Measurements from ENCODE around the gene MMEL1.
A peak's percentile ranks its signal among the peaks of the same experiment; 100 is the strongest.

Gene MMEL1

GRCh38 chr1:2587860-2588571 lies 44.8 kb downstream of the MMEL1 start:
- TF ChIP-seq CTCF (conservative IDR thresholded peaks at IDR 0.05; ENCODE audit: low read depth) = no peak
- DNase-seq (ENCODE audit: low spot score) = no peak
- ChIA-PET CTCF (interaction anchor here (0.8 to 1.1 kb wide), 2 partner anchors 26 to 32 kb away, joined by 3 read pairs; partner anchors contain the start of gene TNFRSF14), POLR2A (ENCODE audit: low non-redundant PET) (no interaction called here)
- H3K27ac ChIP-seq = peak overlapping the region; percentile 87; the same call in 1 of the 2 replicates

GRCh38 chr1:2587071-2587859 lies 45.6 kb downstream of the MMEL1 start:
- H3K27ac ChIP-seq = peak overlapping the region; percentile 87
- ChIA-PET CTCF (interaction anchor here (0.6 to 0.8 kb wide), 4 partner anchors 31 to 1188 kb away, joined by 3 read pairs; partner anchors contain the start of gene TNFRSF14), POLR2A (ENCODE audit: low non-redundant PET) (no interaction called here)
- peak; percentile 23 for DNase-seq (ENCODE audit: low spot score)
- no peak for TF ChIP-seq CTCF (conservative IDR thresholded peaks at IDR 0.05; ENCODE audit: low read depth)

GRCh38 chr1:2586154-2587070 lies 46.4 kb downstream of the MMEL1 start, which contains the start of gene PRXL2B:
TSS of gene PRXL2B (plus strand) at chr1:2586777. CDS start at chr1:2586886, 109 bp downstream.
- H3K27ac ChIP-seq = peak within 1 kb of the TSS; percentile 87
- ChIA-PET CTCF (interaction anchor here (0.6 to 0.9 kb wide), 3 partner anchors 31 to 1138 kb away, joined by 3 to 5 read pairs (median 3); partner anchors contain the start of gene TNFRSF14), POLR2A (ENCODE audit: low non-redundant PET) (interaction anchor here (0.9 to 1.5 kb wide), 3 partner anchors 21 to 30 kb away, joined by 3 to 4 read pairs (median 4); partner anchors contain the start of gene TNFRSF14)
- no peak for TF ChIP-seq CTCF (conservative IDR thresholded peaks at IDR 0.05; ENCODE audit: low read depth)
- peak; percentile 99 for DNase-seq (ENCODE audit: low spot score)

GRCh38 chr1:2585318-2586092 lies 47.3 kb downstream of the MMEL1 start:
- peak; percentile 23 for DNase-seq (ENCODE audit: low spot score)
- POLR2A ChIA-PET (ENCODE audit: low non-redundant PET) = interaction anchor here (0.7 to 1.5 kb wide), 5 partner anchors 20 to 203 kb away, joined by 3 to 7 read pairs (median 4); partner anchors contain the start of gene TNFRSF14
- CTCF ChIA-PET = interaction anchor here (0.6 to 0.9 kb wide), 2 partner anchors 30 to 1139 kb away, joined by 3 to 5 read pairs; partner anchors contain the start of gene TNFRSF14
- peak overlapping the region; percentile 87 for H3K27ac ChIP-seq
- TF ChIP-seq CTCF (conservative IDR thresholded peaks at IDR 0.05; ENCODE audit: low read depth) = no peak

GRCh38 chr1:2584686-2585317 lies 48.0 kb downstream of the MMEL1 start:
- peak overlapping the region; percentile 87 for H3K27ac ChIP-seq
- CTCF ChIA-PET = no interaction called here
- no peak for TF ChIP-seq CTCF (conservative IDR thresholded peaks at IDR 0.05; ENCODE audit: low read depth)
- DNase-seq (ENCODE audit: low spot score) = no peak
- POLR2A ChIA-PET (ENCODE audit: low non-redundant PET) = interaction anchor here (0.7 kb wide), 2 partner anchors 193 to 204 kb away, joined by 4 to 7 read pairs; no protein-coding TSS in a partner anchor
